ENCODE results near the gene THBS1.

Gene THBS1

GRCh38 chr15:39574427-39574826 lies 6.5 kb upstream of the THBS1 start:
- DNase-seq: peak; percentile 19

GRCh38 chr15:39575180-39575579 lies 5.7 kb upstream of the THBS1 start:
- DNase-seq: no peak

- DNase-seq: peak; percentile 76
These were observed 1.9 kb upstream of the THBS1 start for GRCh38 chr15:39578851-39579486.

- DNase-seq: peak; percentile 95
These were observed 1.3 kb upstream of the THBS1 start for GRCh38 chr15:39579487-39580116.

- DNase-seq: peak; percentile 94
These were observed 778 bp upstream of the THBS1 start for GRCh38 chr15:39580117-39580484.

GRCh38 chr15:39581242-39581792 lies 438 bp downstream of the THBS1 start:
- no peak for DNase-seq

GRCh38 chr15:39581793-39582285 lies 960 bp downstream of the THBS1 start:
- peak; percentile 65 for DNase-seq

- DNase-seq: peak; percentile 63
These were observed 1.6 kb downstream of the THBS1 start for GRCh38 chr15:39582286-39582976.

GRCh38 chr15:39582977-39583595 lies 2.2 kb downstream of the THBS1 start:
- no peak for DNase-seq

GRCh38 chr15:39583596-39584265 lies 2.9 kb downstream of the THBS1 start:
- DNase-seq: peak; percentile 72

- DNase-seq: no peak
These were observed 3.4 kb downstream of the THBS1 start for GRCh38 chr15:39584266-39584659.

- peak; percentile 28 for DNase-seq
These were observed 3.9 kb downstream of the THBS1 start for GRCh38 chr15:39584662-39585388.

GRCh38 chr15:39585389-39585841 lies 4.5 kb downstream of the THBS1 start:
- DNase-seq: no peak

GRCh38 chr15:39585871-39586301 lies 5.0 kb downstream of the THBS1 start:
- DNase-seq: peak; percentile 19

GRCh38 chr15:39586387-39587095 lies 5.7 kb downstream of the THBS1 start:
- peak; percentile 85 for DNase-seq

- DNase-seq: peak; percentile 16
These were observed 6.3 kb downstream of the THBS1 start for GRCh38 chr15:39587096-39587721.

- DNase-seq: peak; percentile 25
These were observed 7.1 kb downstream of the THBS1 start for GRCh38 chr15:39587731-39588530.

GRCh38 chr15:39588531-39589192 lies 7.8 kb downstream of the THBS1 start:
- peak; percentile 25 for DNase-seq

GRCh38 chr15:39589193-39589814 lies 8.4 kb downstream of the THBS1 start:
- peak; percentile 12 for DNase-seq

Measured in EL (cell line).